Karpas-422 (cell line): ENCODE data around the gene ZNF778. TPM values are rescaled to one million over a fixed set of nuclear protein-coding genes. Genes with fewer than 3 reads are reported as not detected.

Experiments used
- DNase-seq: peaks from one replicate; pipeline ENCODE4 v3.0.0-alpha.2; 2015
- H2AFZ ChIP-seq: fragments of 200-600 bp; sonication (generic); 2 replicates; pipeline ENCODE4 v1.6.1; 2014; ENCODE audit warnings: antibody characterized with exemption, low read length, mixed read lengths
- H3K27ac ChIP-seq: fragments of 200-600 bp; sonication (generic); 2 replicates; pipeline ENCODE4 v1.5.1; 2014; ENCODE audit warnings: mild to moderate bottlenecking, low read length, moderate library complexity
- H3K27me3 ChIP-seq: fragments of 200-600 bp; sonication (generic); 2 replicates; pipeline ENCODE4 v1.6.1; 2014; ENCODE audit warnings: low read length, mixed read lengths
- H3K36me3 ChIP-seq: fragments of 200-600 bp; sonication (generic); 2 replicates; pipeline ENCODE4 v1.6.1; 2014; ENCODE audit warnings: low read length, mixed read lengths; ENCODE audit not compliant: insufficient read depth
- H3K4me1 ChIP-seq: fragments of 200-600 bp; sonication (generic); 2 replicates; pipeline ENCODE4 v1.6.1; 2014; ENCODE audit warnings: mild to moderate bottlenecking, low read length, mixed read lengths
- H3K4me2 ChIP-seq: fragments of 200-600 bp; sonication (generic); 2 replicates; pipeline ENCODE4 v1.6.1; 2014; ENCODE audit warnings: low read length, low read depth, mild to moderate bottlenecking; ENCODE audit not compliant: poor library complexity, severe bottlenecking
- H3K4me3 ChIP-seq: fragments of 200-600 bp; sonication (generic); 2 replicates; pipeline ENCODE4 v1.5.1; 2014; ENCODE audit warnings: mild to moderate bottlenecking, antibody characterized with exemption, low read length, mixed read lengths
- H3K79me2 ChIP-seq: fragments of 200-600 bp; sonication (generic); 2 replicates; pipeline ENCODE4 v1.6.1; 2014; ENCODE audit warnings: mild to moderate bottlenecking, low read length, mixed read lengths
- H3K9ac ChIP-seq: fragments of 200-600 bp; sonication (generic); 2 replicates; pipeline ENCODE4 v1.6.0; 2014; ENCODE audit warnings: low read length
- H3K9me2 ChIP-seq: fragments of 200-600 bp; sonication (generic), shearing (Covaris generic); replicated peaks from 2 replicates; pipeline ENCODE4 v1.6.0; 2014; ENCODE audit warnings: mild to moderate bottlenecking, low read length, moderate library complexity; ENCODE audit not compliant: insufficient read depth
- H3K9me3 ChIP-seq: fragments of 300-700, 200-600 bp; sonication (generic); 2 replicates; pipeline ENCODE4 v1.6.1; 2014; ENCODE audit warnings: low read length, mixed read lengths
- H4K20me1 ChIP-seq: fragments of 200-600 bp; sonication (generic); 2 replicates; pipeline ENCODE4 v1.6.1; 2014; ENCODE audit warnings: mild to moderate bottlenecking, antibody characterized with exemption, low read length, low read depth; ENCODE audit not compliant: insufficient read depth
- total RNA-seq: library from RNA; depleted of rRNA; stranded (reverse); fragments of >200 nt; shearing (Covaris generic); gene quantifications from 2 replicates; pipeline ENCODE4 v1.2.3, GENCODE V29; 2014; ENCODE audit warnings: low replicate concordance; rRNA removed

The ZNF778 gene
- total RNA-seq = 2.7 and 2.8 TPM in 2 replicates

GRCh38 chr16:89217388-89218191, at the start of gene ZNF778:
ZNF778 (plus strand) TSS chr16:89217703; CDS start chr16:89221128, 3,425 bp downstream.
- Histone ChIP-seq H3K27me3 (no peaks in the 10 kb centered on the region), H3K4me3 (peak within 1 kb of the TSS; percentile 89), H3K36me3 (no peaks in the 10 kb centered on the region), H3K27ac (peak within 1 kb of the TSS; percentile 55), H3K9ac (peak within 1 kb of the TSS; percentile 89), H3K9me2 (no peaks in the 10 kb centered on the region), H3K4me1 (peaks cover 14% of the 10 kb centered on the region), H3K79me2 (peaks cover 6% of the 10 kb centered on the region), H2AFZ (peak within 1 kb of the TSS; percentile 73), H3K4me2 (peak within 1 kb of the TSS; percentile 96), H3K9me3 (no peaks in the 10 kb centered on the region), H4K20me1 (no peaks in the 10 kb centered on the region)
- peak; percentile 94 for DNase-seq

GRCh38 chr16:89168381-89169189, 48.9 kb upstream of the ZNF778 start:
- Histone ChIP-seq H3K4me1 (peaks cover 7% of the 10 kb centered on the region), H3K79me2 (no peaks in the 10 kb centered on the region), H3K9ac (no peak overlapping the region), H4K20me1 (peaks cover 16% of the 10 kb centered on the region; the same call in 1 of the 2 replicates), H3K27ac (no peak overlapping the region), H2AFZ (no peak overlapping the region), H3K4me3 (no peak overlapping the region), H3K4me2 (no peak overlapping the region), H3K27me3 (no peaks in the 10 kb centered on the region), H3K9me3 (no peaks in the 10 kb centered on the region), H3K36me3 (no peaks in the 10 kb centered on the region), H3K9me2 (no peaks in the 10 kb centered on the region)
- DNase-seq = no peak

GRCh38 chr16:89169778-89170177, 47.7 kb upstream of the ZNF778 start:
- H4K20me1 ChIP-seq = peaks cover 16% of the 10 kb centered on the region; the same call in 1 of the 2 replicates
- H3K4me3 ChIP-seq = no peak overlapping the region
- peaks cover 13% of the 10 kb centered on the region for H3K4me1 ChIP-seq
- H3K4me2 ChIP-seq = no peak overlapping the region
- no peak overlapping the region for H2AFZ ChIP-seq
- DNase-seq = no peak
- no peaks in the 10 kb centered on the region for H3K9me2 ChIP-seq
- no peaks in the 10 kb centered on the region for H3K27me3 ChIP-seq
- no peaks in the 10 kb centered on the region for H3K36me3 ChIP-seq
- H3K9ac ChIP-seq = no peak overlapping the region
- H3K27ac ChIP-seq = no peak overlapping the region
- H3K79me2 ChIP-seq = no peaks in the 10 kb centered on the region
- no peaks in the 10 kb centered on the region for H3K9me3 ChIP-seq

- Histone ChIP-seq H2AFZ (no peak overlapping the region), H3K79me2 (no peaks in the 10 kb centered on the region), H4K20me1 (peaks cover 16% of the 10 kb centered on the region; the same call in 1 of the 2 replicates), H3K36me3 (no peaks in the 10 kb centered on the region), H3K27ac (no peak overlapping the region), H3K4me2 (no peak overlapping the region), H3K27me3 (no peaks in the 10 kb centered on the region), H3K9ac (no peak overlapping the region), H3K4me1 (peaks cover 13% of the 10 kb centered on the region), H3K9me3 (no peaks in the 10 kb centered on the region), H3K4me3 (no peak overlapping the region), H3K9me2 (no peaks in the 10 kb centered on the region)
- DNase-seq = no peak
Observed at GRCh38 chr16:89170346-89171215, 46.9 kb upstream of the ZNF778 start.

GRCh38 chr16:89171216-89172170, 46.0 kb upstream of the ZNF778 start, which contains the start of gene CDH15:
CDH15 (plus strand) TSS chr16:89171748; CDS start chr16:89171832, 84 bp downstream.
- Histone ChIP-seq H3K27me3 (no peaks in the 10 kb centered on the region), H3K9me3 (no peaks in the 10 kb centered on the region), H3K4me2 (no peak within 1 kb of the TSS), H2AFZ (no peak within 1 kb of the TSS), H3K79me2 (no peaks in the 10 kb centered on the region), H4K20me1 (peaks cover 16% of the 10 kb centered on the region; the same call in 1 of the 2 replicates), H3K9ac (no peak within 1 kb of the TSS), H3K4me1 (peaks cover 13% of the 10 kb centered on the region), H3K27ac (no peak within 1 kb of the TSS), H3K9me2 (no peaks in the 10 kb centered on the region), H3K4me3 (no peak within 1 kb of the TSS), H3K36me3 (no peaks in the 10 kb centered on the region)
- peak; percentile 99 for DNase-seq

GRCh38 chr16:89172171-89172527, 45.4 kb upstream of the ZNF778 start:
- no peaks in the 10 kb centered on the region for H3K27me3 ChIP-seq
- no peaks in the 10 kb centered on the region for H3K36me3 ChIP-seq
- no peak overlapping the region for H3K27ac ChIP-seq
- H3K79me2 ChIP-seq = no peaks in the 10 kb centered on the region
- no peak overlapping the region for H3K4me3 ChIP-seq
- H3K9me3 ChIP-seq = no peaks in the 10 kb centered on the region
- H2AFZ ChIP-seq = no peak overlapping the region
- no peaks in the 10 kb centered on the region for H3K9me2 ChIP-seq
- peaks cover 10% of the 10 kb centered on the region; the same call in 1 of the 2 replicates for H4K20me1 ChIP-seq
- H3K4me1 ChIP-seq = peaks cover 11% of the 10 kb centered on the region
- no peak overlapping the region for H3K4me2 ChIP-seq
- no peak for DNase-seq
- H3K9ac ChIP-seq = no peak overlapping the region

GRCh38 chr16:89172528-89173173, 44.9 kb upstream of the ZNF778 start:
- Histone ChIP-seq H3K36me3 (no peaks in the 10 kb centered on the region), H4K20me1 (peaks cover 8% of the 10 kb centered on the region; the same call in 1 of the 2 replicates), H3K4me2 (no peak overlapping the region), H3K79me2 (no peaks in the 10 kb centered on the region), H2AFZ (no peak overlapping the region), H3K4me1 (peaks cover 9% of the 10 kb centered on the region), H3K9me3 (no peaks in the 10 kb centered on the region), H3K9ac (no peak overlapping the region), H3K9me2 (no peaks in the 10 kb centered on the region), H3K4me3 (no peak overlapping the region), H3K27me3 (no peaks in the 10 kb centered on the region), H3K27ac (no peak overlapping the region)
- no peak for DNase-seq
